Suprapubic skin (tissue), 4 donors: ENCODE data around the gene RGS12. TPM values are rescaled to one million over a fixed set of nuclear protein-coding genes. Genes with fewer than 3 reads are reported as not detected.

Experiments
- DNase-seq, 2 donors: peaks; one replicate each; pipeline ENCODE4 v3.0.0-alpha.2; 2019; ENCODE audit warnings: low spot score in 2 of 2
- H3K27ac ChIP-seq: fragments of 200-600 bp; sonication (generic); one replicate; pipeline ENCODE4 v1.5.1; 2019
- H3K27me3 ChIP-seq: fragments of 200-600 bp; sonication (generic); one replicate; pipeline ENCODE4 v1.5.1; 2019
- H3K36me3 ChIP-seq: fragments of 200-600 bp; sonication (generic); one replicate; pipeline ENCODE4 v1.5.1; 2019
- H3K4me1 ChIP-seq: fragments of 200-600 bp; sonication (generic); one replicate; pipeline ENCODE4 v1.5.1; 2019
- H3K4me3 ChIP-seq: fragments of 200-600 bp; sonication (generic); one replicate; pipeline ENCODE4 v1.5.1; 2019; ENCODE audit warnings: mild to moderate bottlenecking
- H3K9me3 ChIP-seq: fragments of 200-600 bp; sonication (generic); one replicate; pipeline ENCODE4 v1.5.1; 2019
- CTCF ChIP-seq, 2 donors: fragments of 200-600 bp in 1 of 2; fragments of 450-650 bp in 1 of 2; sonication (generic) in 1 of 2; IDR thresholded peaks; one replicate each; pipeline ENCODE4 v1.5.1; 2016 to 2019; ENCODE audit warnings: antibody characterized with exemption in 2 of 2, mild to moderate bottlenecking in 1 of 2, moderate library complexity in 1 of 2
- EP300 ChIP-seq: sonication (generic); formaldehyde crosslinking; IDR thresholded peaks from one replicate; pipeline ENCODE4 v1.6.1; 2017; ENCODE audit warnings: antibody characterized with exemption
- POLR2A ChIP-seq, 2 donors: fragments of 450-650 bp; IDR thresholded peaks; one replicate each; pipeline ENCODE4 v1.6.1; 2017; ENCODE audit warnings: antibody characterized with exemption in 2 of 2, mild to moderate bottlenecking in 2 of 2, moderate library complexity in 2 of 2
- POLR2AphosphoS5 ChIP-seq, 3 donors: sonication (generic); formaldehyde crosslinking; IDR thresholded peaks; one replicate each; pipeline ENCODE4 v1.6.1; 2017; ENCODE audit warnings: antibody characterized with exemption in 3 of 3
- WGBS: methylation state at CpG from one replicate; pipeline ENCODE4 v1.1.5; 2018; 5-methylcytosine and 5-hydroxymethylcytosine counted together
- total RNA-seq, 4 donors: library from RNA; depleted of rRNA; stranded (reverse); fragments of >200 nt; gene quantifications; one replicate each; pipeline ENCODE4 v1.1.0, GENCODE V29; 2016

RGS12 gene
- total RNA-seq, 4 donors from 2014 or later = 65.8 to 246 (median 118) TPM

GRCh38 chr4:3330707-3331106 lies 37.9 kb downstream of the RGS12 start:
- 88% methylated on average over 5 of the region's 5 CpGs for WGBS
- TF ChIP-seq CTCF (IDR thresholded peaks at IDR 0.05) (no peak), POLR2AphosphoS5 (IDR thresholded peaks at IDR 0.05) (no peak), EP300 (no peak), POLR2A (IDR thresholded peaks at IDR 0.05) (no peak)
- DNase-seq = peak in 1 of 2 donors; percentile 17

GRCh38 chr4:3331511-3332394 lies 38.9 kb downstream of the RGS12 start:
- Histone ChIP-seq H3K27ac (no peak overlapping the region), H3K4me3 (no peak overlapping the region), H3K27me3 (no peaks in the 10 kb centered on the region), H3K4me1 (no peaks in the 10 kb centered on the region), H3K36me3 (no peaks in the 10 kb centered on the region), H3K9me3 (no peaks in the 10 kb centered on the region)
- TF ChIP-seq EP300 (no peak), POLR2A (IDR thresholded peaks at IDR 0.05) (no peak), POLR2AphosphoS5 (IDR thresholded peaks at IDR 0.05) (no peak), CTCF (IDR thresholded peaks at IDR 0.05) (no peak)
- 82% methylated on average over 13 of the region's 23 CpGs for WGBS
- DNase-seq = no peak

More at GRCh38 chr4:3330707-3331106, 37.9 kb downstream of the RGS12 start:
- Histone ChIP-seq H3K36me3 (no peaks in the 10 kb centered on the region), H3K9me3 (no peaks in the 10 kb centered on the region), H3K4me1 (no peaks in the 10 kb centered on the region), H3K27me3 (no peaks in the 10 kb centered on the region), H3K4me3 (no peak overlapping the region), H3K27ac (no peak overlapping the region)

GRCh38 chr4:3332498-3332897 lies 39.7 kb downstream of the RGS12 start:
- DNase-seq = no peak
- Histone ChIP-seq H3K9me3 (no peaks in the 10 kb centered on the region), H3K4me3 (no peak overlapping the region), H3K27ac (no peak overlapping the region), H3K4me1 (no peaks in the 10 kb centered on the region), H3K36me3 (no peaks in the 10 kb centered on the region), H3K27me3 (no peaks in the 10 kb centered on the region)
- TF ChIP-seq CTCF (IDR thresholded peaks at IDR 0.05) = no peak
- TF ChIP-seq POLR2AphosphoS5 (IDR thresholded peaks at IDR 0.05) = no peak
- no peak for TF ChIP-seq POLR2A (IDR thresholded peaks at IDR 0.05)
- TF ChIP-seq EP300 = no peak
- WGBS = 98% methylated on average over 9 of the region's 9 CpGs

GRCh38 chr4:3334316-3334715 lies 41.5 kb downstream of the RGS12 start:
- H3K27ac ChIP-seq = no peak overlapping the region
- no peaks in the 10 kb centered on the region for H3K27me3 ChIP-seq
- DNase-seq = no peak
- TF ChIP-seq EP300 (no peak), POLR2AphosphoS5 (IDR thresholded peaks at IDR 0.05) (no peak), CTCF (IDR thresholded peaks at IDR 0.05) (no peak), POLR2A (IDR thresholded peaks at IDR 0.05) (no peak)
- no peaks in the 10 kb centered on the region for H3K4me1 ChIP-seq
- no peak overlapping the region for H3K4me3 ChIP-seq
- WGBS = 87% methylated on average over 3 of the region's 3 CpGs
- H3K9me3 ChIP-seq = no peaks in the 10 kb centered on the region
- H3K36me3 ChIP-seq = no peaks in the 10 kb centered on the region

GRCh38 chr4:3335385-3335784 lies 42.6 kb downstream of the RGS12 start:
- H3K4me3 ChIP-seq = no peak overlapping the region
- DNase-seq = no peak
- H3K4me1 ChIP-seq = no peaks in the 10 kb centered on the region
- no peaks in the 10 kb centered on the region for H3K36me3 ChIP-seq
- TF ChIP-seq EP300 (no peak), POLR2A (IDR thresholded peaks at IDR 0.05) (no peak), POLR2AphosphoS5 (IDR thresholded peaks at IDR 0.05) (no peak), CTCF (IDR thresholded peaks at IDR 0.05) (no peak)
- H3K27me3 ChIP-seq = no peaks in the 10 kb centered on the region
- H3K9me3 ChIP-seq = no peaks in the 10 kb centered on the region
- no peak overlapping the region for H3K27ac ChIP-seq
- whole genome bisulfite sequencing = 76% methylated on average over 10 of the region's 10 CpGs
